Astrocyte of the cerebellum (primary cell): Measurements from ENCODE around the gene PHF12.

Experiments used
- DNase-seq: peaks from one replicate; pipeline ENCODE4 v3.0.0-alpha.2; 2011; ENCODE audit warnings: low read depth
- H3K4me3 ChIP-seq: 2 replicates; pipeline ENCODE4 v1.5.1; 2011; ENCODE audit warnings: mild to moderate bottlenecking, low read depth, low read length, moderate library complexity
- in situ Hi-C: cut with HindIII; loops from 2 replicates; pipeline ENCODE4 v1.10.0; 2017; ENCODE audit warnings: low sequenced_read_pairs
- TF ChIP-seq, protein P1 (sequence below): IDR thresholded peaks from 2 replicates; pipeline ENCODE4 v1.5.1; 2012; ENCODE audit warnings: low read length, low read depth, moderate library complexity, mild to moderate bottlenecking; ENCODE audit errors: missing control alignments

The PHF12 gene

GRCh38 chr17:28956112-28956511, 4.8 kb upstream of the PHF12 start:
- DNase-seq = no peak
- H3K4me3 ChIP-seq = no peak overlapping the region
- TF ChIP-seq, protein P1, sequence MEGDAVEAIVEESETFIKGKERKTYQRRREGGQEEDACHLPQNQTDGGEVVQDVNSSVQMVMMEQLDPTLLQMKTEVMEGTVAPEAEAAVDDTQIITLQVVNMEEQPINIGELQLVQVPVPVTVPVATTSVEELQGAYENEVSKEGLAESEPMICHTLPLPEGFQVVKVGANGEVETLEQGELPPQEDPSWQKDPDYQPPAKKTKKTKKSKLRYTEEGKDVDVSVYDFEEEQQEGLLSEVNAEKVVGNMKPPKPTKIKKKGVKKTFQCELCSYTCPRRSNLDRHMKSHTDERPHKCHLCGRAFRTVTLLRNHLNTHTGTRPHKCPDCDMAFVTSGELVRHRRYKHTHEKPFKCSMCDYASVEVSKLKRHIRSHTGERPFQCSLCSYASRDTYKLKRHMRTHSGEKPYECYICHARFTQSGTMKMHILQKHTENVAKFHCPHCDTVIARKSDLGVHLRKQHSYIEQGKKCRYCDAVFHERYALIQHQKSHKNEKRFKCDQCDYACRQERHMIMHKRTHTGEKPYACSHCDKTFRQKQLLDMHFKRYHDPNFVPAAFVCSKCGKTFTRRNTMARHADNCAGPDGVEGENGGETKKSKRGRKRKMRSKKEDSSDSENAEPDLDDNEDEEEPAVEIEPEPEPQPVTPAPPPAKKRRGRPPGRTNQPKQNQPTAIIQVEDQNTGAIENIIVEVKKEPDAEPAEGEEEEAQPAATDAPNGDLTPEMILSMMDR = no peak
- in situ Hi-C loops = loop anchor here (5.0 kb wide), 2 partner anchors 56 to 121 kb away; no protein-coding TSS in a partner anchor

GRCh38 chr17:28955408-28955807, 4.1 kb upstream of the PHF12 start:
- in situ Hi-C loops = loop anchor here (5.0 kb wide), 2 partner anchors 57 to 122 kb away; no protein-coding TSS in a partner anchor
- no peak for DNase-seq
- TF ChIP-seq, protein P1 = no peak
- no peak overlapping the region for H3K4me3 ChIP-seq

- H3K4me3 ChIP-seq = no peak overlapping the region
- TF ChIP-seq, protein P1 = no peak
- in situ Hi-C loops = loop anchor here (5.0 kb wide), 2 partner anchors 57 to 122 kb away; no protein-coding TSS in a partner anchor
- no peak for DNase-seq
These were observed 3.6 kb upstream of the PHF12 start for GRCh38 chr17:28954886-28955285.

DNA sequence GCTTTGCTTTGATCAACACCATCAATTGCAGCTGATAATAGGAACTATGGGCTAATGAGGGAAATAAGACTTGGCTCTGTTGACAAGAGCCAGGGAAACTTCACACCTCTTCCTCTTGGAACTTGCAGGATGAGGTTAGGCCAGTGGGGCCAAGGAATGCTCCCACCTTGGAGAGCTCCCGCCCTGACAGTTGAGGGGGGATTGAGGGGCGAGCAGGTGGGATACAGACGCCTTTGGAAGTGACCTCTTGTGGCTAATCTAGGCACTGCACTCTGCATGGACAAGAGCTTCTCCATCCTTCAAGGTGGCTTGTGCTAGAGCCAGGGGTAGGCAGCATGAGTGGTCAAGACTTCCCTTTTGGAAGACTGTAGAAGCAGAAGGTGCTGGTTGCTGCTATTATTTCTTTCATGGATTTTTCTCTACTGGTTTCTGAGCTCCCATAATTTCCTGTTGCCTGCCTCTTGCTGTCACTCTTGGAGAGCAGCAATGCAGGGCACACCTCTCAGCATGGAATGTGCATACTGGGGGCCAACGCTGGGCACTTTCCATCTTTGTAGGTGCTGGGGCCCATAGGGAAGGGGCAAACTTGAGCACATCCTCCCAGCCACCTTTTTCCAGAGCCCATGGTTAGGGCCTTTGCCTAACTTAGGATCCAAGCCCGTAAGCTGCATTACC, 2.3 kb upstream of the PHF12 start:
- no peak for DNase-seq
- H3K4me3 ChIP-seq = no peak overlapping the region
- TF ChIP-seq, protein P1 = peak; percentile 92
- in situ Hi-C loops = no loop called here

DNA sequence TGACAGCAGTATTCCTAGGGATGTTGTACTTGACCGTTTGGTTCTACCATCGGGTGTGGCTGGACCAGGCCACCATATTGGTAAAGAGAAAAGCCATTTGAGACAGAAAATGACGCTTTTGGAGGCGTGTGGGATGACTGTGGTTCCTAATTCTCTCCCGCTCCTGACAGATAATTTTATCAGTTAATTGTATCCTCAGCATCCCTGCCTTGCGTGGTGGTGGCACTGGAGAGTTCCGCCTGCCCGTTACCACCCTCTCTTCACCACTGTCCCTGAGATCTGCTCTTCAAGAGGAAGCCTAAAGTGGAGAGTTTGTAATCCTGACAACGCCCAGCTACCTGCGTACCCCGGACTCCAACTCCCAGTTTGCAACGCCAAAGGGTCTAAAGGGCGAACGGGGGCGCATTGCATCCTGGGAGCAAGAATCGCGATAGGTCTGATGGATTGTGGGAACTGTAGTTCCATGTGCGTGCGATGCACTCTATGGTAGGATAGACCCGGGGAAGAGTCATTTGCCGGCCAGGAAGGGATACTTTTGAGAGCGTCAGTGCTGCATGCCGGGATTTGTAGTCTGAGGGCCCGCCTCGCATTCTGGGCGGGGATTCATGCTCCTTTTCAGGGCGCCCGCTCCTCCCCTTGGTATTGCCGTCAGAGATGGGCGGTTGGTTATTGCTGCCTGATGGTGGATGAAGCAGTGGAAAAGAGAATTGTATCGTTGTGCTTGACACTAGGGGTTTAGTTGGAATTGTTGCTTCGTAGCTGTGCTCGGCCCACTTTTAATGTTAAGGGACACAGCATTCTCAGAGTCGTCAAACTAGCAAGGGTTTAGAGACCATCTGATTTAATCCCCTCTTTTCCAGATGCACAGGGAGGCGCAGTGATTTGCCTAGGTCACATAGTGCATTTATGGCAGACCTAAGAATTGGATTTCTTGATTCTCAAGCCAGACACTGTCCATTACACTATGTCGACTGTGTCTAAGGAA, 965 bp upstream of the PHF12 start:
- in situ Hi-C loops = no loop called here
- peak; percentile 99 for DNase-seq
- TF ChIP-seq, protein P1 = no peak
- peak overlapping the region; percentile 63 for H3K4me3 ChIP-seq

DNA sequence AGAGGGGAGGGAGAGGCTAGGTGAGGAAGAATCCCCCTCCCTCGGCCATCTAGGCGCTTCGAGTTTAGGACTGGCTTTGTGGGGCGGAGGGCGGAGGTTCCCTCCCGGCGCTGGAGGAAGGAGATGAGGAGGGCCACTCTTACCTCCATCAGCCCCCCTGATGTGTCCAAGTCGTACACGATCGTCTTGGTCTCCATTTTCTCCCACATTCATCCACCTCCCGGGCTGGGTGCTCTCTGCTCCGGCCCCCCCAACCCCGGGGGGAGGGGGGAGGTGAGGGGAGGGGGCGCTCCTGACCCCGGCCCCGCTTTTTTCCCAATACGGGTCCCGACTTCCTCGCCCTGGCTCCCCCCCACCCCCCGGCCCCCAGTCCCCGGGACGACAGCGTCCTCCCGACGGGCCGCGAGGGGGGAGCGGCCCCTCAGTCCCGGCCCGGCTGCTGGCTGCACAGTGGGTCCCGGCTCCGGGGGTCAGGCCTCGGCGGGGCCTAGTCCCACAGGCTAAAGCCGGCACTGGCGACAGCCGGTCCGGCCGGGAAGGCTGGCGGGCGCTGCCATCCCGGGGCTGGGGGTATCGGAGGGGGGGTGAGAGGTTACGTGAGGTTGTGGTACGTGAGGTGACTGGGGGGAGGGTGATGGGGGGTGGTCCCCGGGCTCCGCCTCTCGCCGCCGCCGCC, 428 bp downstream of the PHF12 start:
- H3K4me3 ChIP-seq = peak overlapping the region; percentile 93
- in situ Hi-C loops = no loop called here
- no peak for DNase-seq
- TF ChIP-seq, protein P1 = no peak
